Measurements from ENCODE around the gene DNAJB9.
A peak's percentile ranks its signal among the peaks of the same experiment; 100 is the strongest.
"Not testable (repeated sequence)": the region's sequence is repeated elsewhere in the genome, so short reads cannot be mapped to it uniquely, and the experiment has no call there.

The DNAJB9 gene

GRCh38 chr7:108569381-108570145 lies at the start of gene DNAJB9, which contains the start of gene THAP5:
Gene DNAJB9 (plus strand): TSS chr7:108569874. CDS start chr7:108571727, 1,853 bp downstream.
Gene THAP5 (minus strand): TSS chr7:108569706. CDS start chr7:108569569, 137 bp downstream.
- peak; percentile 87 to 100 (median 99) for DNase-seq

- DNase-seq = no peak
Observed at GRCh38 chr7:108522780-108523179, 46.9 kb upstream of the DNAJB9 start.

GRCh38 chr7:108525327-108525984 lies 44.2 kb upstream of the DNAJB9 start:
- peak in 5 of 51 donors; percentile 69 to 91 (median 87) for DNase-seq

- peak; percentile 90 to 100 (median 100) for DNase-seq
Observed at GRCh38 chr7:108525985-108526767, 43.5 kb upstream of the DNAJB9 start, which contains the start of gene PNPLA8. Gene PNPLA8 (minus strand): TSS chr7:108526135. CDS start chr7:108515491, 10,644 bp downstream.

- no peak for DNase-seq
Observed at GRCh38 chr7:108526768-108527017, 43.0 kb upstream of the DNAJB9 start.

- no peak for DNase-seq
Observed at GRCh38 chr7:108528183-108528712, 41.4 kb upstream of the DNAJB9 start.

- no peak for DNase-seq
Observed at GRCh38 chr7:108529341-108529740, 40.3 kb upstream of the DNAJB9 start.

GRCh38 chr7:108533712-108534111 lies 36.0 kb upstream of the DNAJB9 start:
- no peak for DNase-seq

- DNase-seq = no peak
Observed at GRCh38 chr7:108535257-108535656, 34.4 kb upstream of the DNAJB9 start.

- DNase-seq = no peak
Observed at GRCh38 chr7:108535744-108536143, 33.9 kb upstream of the DNAJB9 start.

- no peak for DNase-seq
Observed at GRCh38 chr7:108537229-108537628, 32.4 kb upstream of the DNAJB9 start.

- not testable (repeated sequence) for DNase-seq
Observed at GRCh38 chr7:108538236-108538635, 31.4 kb upstream of the DNAJB9 start.

- not testable (repeated sequence) for DNase-seq
Observed at GRCh38 chr7:108538685-108539084, 31.0 kb upstream of the DNAJB9 start.

GRCh38 chr7:108541478-108541877 lies 28.2 kb upstream of the DNAJB9 start:
- no peak for DNase-seq

- DNase-seq = not testable (repeated sequence)
Observed at GRCh38 chr7:108548141-108548896, 21.4 kb upstream of the DNAJB9 start.

- DNase-seq = not testable (repeated sequence)
Observed at GRCh38 chr7:108556665-108557064, 13.0 kb upstream of the DNAJB9 start.

- DNase-seq = no peak
Observed at GRCh38 chr7:108557191-108557590, 12.5 kb upstream of the DNAJB9 start.

- DNase-seq = no peak
Observed at GRCh38 chr7:108557617-108558016, 12.1 kb upstream of the DNAJB9 start.

GRCh38 chr7:108559253-108559652 lies 10.4 kb upstream of the DNAJB9 start:
- no peak for DNase-seq

- DNase-seq = no peak
Observed at GRCh38 chr7:108561047-108561619, 8.5 kb upstream of the DNAJB9 start.

GRCh38 chr7:108565987-108566386 lies 3.7 kb upstream of the DNAJB9 start:
- no peak for DNase-seq
